Erythroblast (primary cell): Measurements from ENCODE around the gene C4orf36.

ENCODE experiments used
- GATA1 ChIP-seq: IDR thresholded peaks from 2 replicates; pipeline ENCODE4 v1.6.1; 2011; ENCODE audit warnings: low read depth, mild to moderate bottlenecking, control low read depth, low read length, moderate library complexity
- POLR2A ChIP-seq: IDR thresholded peaks from 2 replicates; pipeline ENCODE4 v1.6.1; 2011; ENCODE audit warnings: mild to moderate bottlenecking, low read length

DNA sequence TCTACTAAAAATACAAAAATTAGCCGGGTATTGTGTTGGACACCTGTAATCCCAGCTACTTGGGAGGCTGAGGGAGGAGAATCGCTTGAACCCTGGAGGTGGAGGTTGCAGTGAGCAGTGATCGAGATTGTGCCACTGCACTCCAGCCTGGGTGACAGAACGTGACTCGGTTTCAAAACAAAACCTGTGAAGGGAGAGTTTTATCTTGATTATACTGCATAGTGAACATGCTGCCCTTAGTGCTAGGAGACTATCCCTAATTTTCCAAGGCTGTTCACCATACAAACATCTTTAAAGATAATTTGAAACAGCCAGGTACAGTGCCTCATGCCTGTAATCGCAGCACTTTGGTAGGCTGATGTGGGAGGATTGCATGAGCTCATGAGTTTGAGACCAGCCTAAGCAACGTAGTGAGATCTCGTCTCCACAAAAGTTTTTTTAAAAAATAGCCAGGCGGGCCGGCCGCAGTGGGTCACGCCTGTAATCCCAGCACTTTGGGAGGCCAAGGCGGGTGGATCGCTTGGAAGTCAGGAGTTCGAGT is 48.8 kb upstream of the C4orf36 start:
- TF ChIP-seq POLR2A (no peak), GATA1 (no peak)
